Measurements from ENCODE around the gene REEP6.

- TF ChIP-seq SRF (IDR thresholded peaks at IDR 0.05; ENCODE audit: low read depth, low read length) (no peak), POLR2A (IDR thresholded peaks at IDR 0.05; ENCODE audit: control extremely low read depth in 1 of 2, low read depth in 2 of 2, low read length in 2 of 2) (no peak), POLR2AphosphoS5 (IDR thresholded peaks at IDR 0.05; ENCODE audit: low read depth, low read length) (no peak), MAX (IDR thresholded peaks at IDR 0.05) (0 out of 2 replicates have a peak, but pooled peaks have one; percentile 6), RNF2 (IDR thresholded peaks at IDR 0.05; ENCODE audit: borderline replicate concordance, low read depth, low read length, missing control alignments, poor library complexity, severe bottlenecking) (no peak), BRCA1 (IDR thresholded peaks at IDR 0.05; ENCODE audit: low read depth, low read length) (no peak), CTCF (IDR thresholded peaks at IDR 0.05; ENCODE audit: control extremely low read depth in 1 of 3, insufficient read depth in 1 of 3, low read depth in 1 of 3, low read length in 3 of 3) (no peak; a peak in 1 of 4 replicates), RAD21 (IDR thresholded peaks at IDR 0.05 in 1 of 2, conservative IDR thresholded peaks at IDR 0.05 in 1 of 2; ENCODE audit: low read depth in 2 of 2, low read length in 2 of 2) (no peak), TAF1 (IDR thresholded peaks at IDR 0.05; ENCODE audit: low read depth, low read length) (no peak), TEAD4 (IDR thresholded peaks at IDR 0.05; ENCODE audit: low read depth, low read length) (no peak), CTBP2 (IDR thresholded peaks at IDR 0.05; ENCODE audit: borderline replicate concordance, insufficient read depth, insufficient read length, low read length) (no peak), EZH2 (IDR thresholded peaks at IDR 0.05; ENCODE audit: low read depth, low read length, severe bottlenecking) (no peak)
These were observed 41.2 kb upstream of the REEP6 start, which contains the start of gene APC2 for GRCh38 chr19:1449467-1450442.

Measured in H1 (cell line).